GM04503 (cell line): ENCODE results near the gene ARHGAP24.

Source experiments
- DNase-seq: peaks from one replicate; pipeline ENCODE4 v3.0.0-alpha.2; 2012; ENCODE audit warnings: low read depth

ARHGAP24 gene

DNA sequence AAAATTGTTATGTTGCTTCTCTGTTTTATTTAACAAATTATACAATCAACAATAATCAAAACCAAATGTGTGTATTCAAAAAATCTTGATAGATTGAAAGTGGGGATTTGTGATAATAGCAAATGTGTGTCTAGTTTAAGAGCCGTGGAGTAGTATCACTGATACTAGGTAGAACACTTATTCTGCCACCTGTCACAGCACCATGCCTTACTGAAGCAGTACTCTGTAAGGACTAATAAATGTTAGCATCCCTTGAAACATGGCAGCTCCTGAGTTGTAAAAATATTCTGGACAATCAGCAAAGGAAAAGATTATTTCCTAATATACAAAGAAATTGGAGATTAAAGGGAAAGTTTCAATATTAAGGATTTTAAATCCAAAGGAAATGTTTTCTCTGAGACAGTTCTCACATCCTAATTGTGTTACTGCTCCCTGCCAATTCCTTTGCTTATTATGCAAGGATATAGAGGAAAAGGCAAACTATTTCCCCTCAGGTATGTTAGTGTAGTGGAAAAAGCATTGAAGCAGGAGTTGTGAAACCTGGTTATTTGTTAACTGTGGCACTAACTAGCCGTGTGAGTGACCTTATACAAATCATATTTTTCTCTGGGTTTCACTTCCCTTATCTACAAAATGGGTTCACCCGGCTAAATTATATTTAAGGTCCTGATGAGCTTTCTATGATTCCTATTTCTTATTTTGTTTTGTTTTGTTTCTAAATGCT is 303.1 kb downstream of the ARHGAP24 start:
- no peak for DNase-seq

DNA sequence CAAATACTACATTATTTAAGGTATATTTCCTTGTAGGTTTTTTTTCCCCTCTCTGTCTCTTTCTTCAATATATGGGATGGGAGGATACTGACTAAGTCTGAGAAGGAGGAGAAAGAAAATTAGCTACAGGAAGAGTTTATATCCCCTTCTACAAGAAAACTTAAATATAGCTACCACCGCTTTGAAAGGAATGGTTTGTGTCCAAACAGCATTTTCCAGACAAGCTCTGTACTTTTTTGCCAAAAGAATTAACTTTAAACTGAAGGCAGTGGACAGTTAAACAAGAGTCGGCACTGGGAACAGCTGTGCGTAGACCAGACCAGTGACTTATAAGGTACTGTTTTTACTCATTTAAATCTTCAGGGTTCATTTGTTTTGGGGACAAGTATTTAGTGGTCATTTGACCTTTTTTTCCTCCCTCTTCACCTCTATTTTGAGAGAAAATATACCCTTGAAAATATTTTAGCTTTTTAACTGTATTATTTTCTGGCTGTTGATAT is 303.7 kb downstream of the ARHGAP24 start:
- DNase-seq, result no peak

DNA sequence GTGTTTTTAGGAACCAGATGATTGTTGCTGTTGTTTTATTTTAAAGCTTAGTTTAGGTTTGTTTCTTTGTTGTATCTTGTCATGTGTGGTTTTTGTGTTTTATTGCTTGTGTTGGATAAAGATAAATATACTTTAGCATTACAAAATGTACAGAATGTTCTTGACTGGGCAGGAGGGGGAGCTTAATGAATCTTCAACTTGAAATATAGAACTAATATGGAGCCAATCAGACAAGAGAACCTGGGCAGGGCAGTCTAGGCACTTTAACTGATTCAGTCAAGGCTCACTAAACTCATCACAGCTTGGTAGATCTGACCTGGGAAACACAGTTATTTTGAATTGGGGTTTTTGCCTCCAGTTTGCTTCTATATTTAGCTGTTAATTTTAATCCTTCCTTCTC is 304.2 kb downstream of the ARHGAP24 start:
- DNase-seq, result no peak

DNA sequence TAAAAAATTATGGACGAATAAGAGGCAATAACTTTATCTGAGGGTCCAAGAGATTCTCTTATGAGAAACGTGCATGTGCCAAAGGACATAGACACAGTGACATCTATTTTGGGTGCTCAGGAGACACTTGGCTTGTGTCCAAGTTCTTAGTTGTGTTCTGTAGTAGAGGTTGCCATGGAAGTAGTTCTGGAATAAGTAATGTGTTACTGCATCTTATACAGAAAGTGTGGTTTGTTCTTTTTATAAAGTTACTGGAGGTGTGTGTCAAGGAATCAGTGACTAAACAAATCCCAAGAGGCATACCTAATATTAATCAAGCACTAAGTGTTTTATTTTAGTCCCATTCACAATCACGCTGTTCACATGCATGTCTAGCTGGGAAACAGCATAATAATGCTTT is 305.7 kb downstream of the ARHGAP24 start:
- no peak for DNase-seq

DNA sequence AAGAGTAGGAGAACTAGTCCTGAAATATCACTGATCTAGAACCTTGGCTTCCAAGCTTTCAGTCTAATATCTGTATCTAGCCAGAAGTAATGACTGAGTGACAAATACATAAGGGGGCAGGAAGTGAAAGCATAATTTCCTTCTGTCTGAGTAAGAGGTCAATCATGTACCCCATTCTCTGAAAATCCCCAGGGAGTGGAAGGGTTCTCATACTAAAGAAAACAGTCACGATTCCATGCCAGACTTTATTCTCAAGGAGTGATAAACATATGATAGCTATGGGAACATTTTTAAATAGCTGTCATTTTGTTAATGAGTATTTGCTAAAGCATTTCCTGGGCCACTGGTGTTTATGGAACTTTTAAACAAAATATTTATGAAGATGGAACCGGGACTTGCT is 308.5 kb downstream of the ARHGAP24 start:
- DNase-seq, result peak; percentile 95

DNA sequence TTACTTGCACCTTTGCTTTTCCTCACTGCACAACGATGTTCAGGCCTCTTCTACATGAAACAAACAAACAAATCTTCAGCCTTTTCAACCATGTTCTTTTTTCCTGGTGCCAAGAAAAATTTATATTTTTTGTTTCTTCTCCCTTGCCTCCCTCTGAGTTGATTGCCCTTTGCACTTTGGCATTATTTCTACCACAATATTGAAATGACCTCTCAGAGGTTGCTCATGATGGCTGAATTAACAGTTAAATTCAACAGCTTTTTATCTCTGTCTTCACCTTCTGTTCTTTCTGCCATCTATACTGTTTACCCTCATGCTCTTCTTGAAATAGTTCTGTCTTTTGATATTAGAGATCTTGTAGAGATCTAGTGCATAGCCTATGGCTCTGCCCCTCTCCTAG is 308.9 kb downstream of the ARHGAP24 start:
- no peak for DNase-seq

DNA sequence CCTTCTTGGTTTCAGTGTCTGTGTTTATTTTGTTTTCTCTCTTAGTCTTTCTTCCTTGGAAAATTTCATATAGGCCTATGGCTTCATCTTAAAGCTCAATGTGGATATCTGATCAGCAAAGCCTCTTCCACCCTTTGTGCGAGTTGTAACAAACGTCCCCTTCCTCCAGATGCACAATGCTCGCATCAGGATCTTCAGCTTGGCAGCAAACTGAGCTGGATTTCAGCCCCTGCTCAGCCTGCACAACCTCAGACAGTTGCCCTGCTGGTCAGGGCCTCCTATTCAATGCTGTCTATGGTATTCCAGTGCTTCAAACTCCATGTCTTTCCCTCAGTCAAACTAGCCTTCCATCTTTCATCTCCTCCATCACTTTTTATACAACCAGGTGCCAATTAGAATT is 309.4 kb downstream of the ARHGAP24 start:
- no peak for DNase-seq

DNA sequence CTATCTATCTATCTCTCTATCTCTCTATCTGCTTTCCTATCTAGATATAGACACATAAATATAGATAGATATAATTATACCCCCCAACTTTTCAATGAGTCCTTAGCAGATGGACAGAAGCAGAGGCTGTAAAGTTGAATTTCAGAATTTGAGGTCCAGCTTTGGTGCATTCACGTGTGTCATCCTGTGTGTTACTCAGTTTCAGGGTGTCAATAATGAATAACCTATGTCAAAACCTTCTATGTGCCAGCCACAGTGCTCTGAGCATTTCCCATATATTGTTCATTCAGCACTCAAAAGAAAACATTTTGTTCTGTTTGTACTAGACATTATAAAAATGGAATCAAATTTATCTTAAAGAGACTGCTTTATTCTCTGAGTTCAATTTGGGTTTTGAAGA is 310.0 kb downstream of the ARHGAP24 start:
- no peak for DNase-seq

DNA sequence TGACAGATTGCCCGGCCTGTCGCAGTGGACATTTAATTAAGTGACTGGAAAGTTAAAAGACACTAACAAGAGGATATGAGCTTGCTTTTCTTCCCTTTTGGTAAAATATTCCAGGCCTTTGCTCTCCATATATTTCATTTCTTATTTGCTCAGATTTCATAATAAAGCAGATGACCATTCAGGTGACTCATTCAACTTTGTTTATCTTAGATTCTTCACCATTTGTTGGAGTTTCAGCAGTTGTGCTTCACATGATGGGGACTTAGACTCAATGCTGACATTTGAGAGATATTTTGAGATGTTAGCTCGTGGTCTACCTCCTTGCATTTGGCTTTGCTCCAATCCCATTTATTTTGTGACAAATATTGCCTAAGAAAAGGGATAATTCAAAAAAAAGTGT is 312.2 kb downstream of the ARHGAP24 start:
- DNase-seq, result no peak

DNA sequence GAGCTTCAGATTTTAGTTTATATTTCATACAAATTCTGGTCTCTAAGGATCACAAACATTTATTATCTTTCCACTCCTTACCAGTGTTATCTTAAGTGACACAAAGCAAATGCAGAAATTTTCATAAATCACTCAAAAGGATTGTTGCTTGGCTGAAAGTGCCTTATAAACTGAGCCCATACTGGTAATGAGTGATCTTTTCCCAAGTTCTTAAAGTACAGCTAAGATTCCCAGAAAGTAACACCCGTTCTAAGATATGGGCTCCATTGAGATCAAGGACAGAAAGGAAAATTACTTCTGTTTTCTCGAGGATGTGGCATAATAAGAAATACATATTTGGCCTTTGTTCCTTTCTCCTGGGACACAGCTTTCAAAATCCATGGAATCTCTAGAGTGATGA is 313.7 kb downstream of the ARHGAP24 start:
- no peak for DNase-seq

DNA sequence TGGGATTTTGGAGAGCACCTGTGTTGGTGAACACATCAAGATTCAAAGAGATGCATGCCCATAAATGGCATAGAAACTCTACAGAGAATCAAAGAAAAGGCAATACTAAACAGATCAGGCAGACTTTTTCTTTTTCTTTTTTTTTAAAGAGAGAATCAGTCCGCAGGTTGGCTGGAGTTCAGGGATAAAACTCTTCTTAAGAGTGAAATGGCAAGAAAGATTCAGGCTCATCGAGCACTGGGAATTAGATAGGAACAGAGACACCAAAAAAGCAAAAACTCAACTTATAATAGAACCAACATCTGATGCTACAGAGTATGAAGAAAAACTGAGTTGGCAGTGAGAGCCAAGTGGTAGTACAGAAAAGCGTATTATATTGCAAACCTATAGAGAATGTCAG is 314.3 kb downstream of the ARHGAP24 start:
- DNase-seq, result no peak

DNA sequence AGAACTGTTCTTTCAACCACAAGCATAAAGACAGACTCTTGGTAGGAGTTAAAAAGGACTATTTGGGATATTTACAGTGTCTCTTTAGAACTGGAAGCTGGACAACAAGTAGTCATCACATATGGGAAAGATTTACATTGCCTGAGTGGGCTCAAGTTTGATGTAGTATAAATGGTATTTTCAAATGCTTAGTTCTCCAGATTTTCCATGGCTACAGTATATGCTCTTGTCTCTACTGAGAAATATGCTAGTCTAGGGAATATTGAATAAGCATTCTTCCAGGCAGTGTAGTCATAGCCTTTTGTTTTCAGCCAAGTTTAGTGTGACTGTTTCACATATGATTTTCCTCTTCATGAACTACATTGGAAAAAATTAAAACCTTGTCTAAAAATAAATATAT is 315.6 kb downstream of the ARHGAP24 start:
- DNase-seq, result peak; percentile 69

DNA sequence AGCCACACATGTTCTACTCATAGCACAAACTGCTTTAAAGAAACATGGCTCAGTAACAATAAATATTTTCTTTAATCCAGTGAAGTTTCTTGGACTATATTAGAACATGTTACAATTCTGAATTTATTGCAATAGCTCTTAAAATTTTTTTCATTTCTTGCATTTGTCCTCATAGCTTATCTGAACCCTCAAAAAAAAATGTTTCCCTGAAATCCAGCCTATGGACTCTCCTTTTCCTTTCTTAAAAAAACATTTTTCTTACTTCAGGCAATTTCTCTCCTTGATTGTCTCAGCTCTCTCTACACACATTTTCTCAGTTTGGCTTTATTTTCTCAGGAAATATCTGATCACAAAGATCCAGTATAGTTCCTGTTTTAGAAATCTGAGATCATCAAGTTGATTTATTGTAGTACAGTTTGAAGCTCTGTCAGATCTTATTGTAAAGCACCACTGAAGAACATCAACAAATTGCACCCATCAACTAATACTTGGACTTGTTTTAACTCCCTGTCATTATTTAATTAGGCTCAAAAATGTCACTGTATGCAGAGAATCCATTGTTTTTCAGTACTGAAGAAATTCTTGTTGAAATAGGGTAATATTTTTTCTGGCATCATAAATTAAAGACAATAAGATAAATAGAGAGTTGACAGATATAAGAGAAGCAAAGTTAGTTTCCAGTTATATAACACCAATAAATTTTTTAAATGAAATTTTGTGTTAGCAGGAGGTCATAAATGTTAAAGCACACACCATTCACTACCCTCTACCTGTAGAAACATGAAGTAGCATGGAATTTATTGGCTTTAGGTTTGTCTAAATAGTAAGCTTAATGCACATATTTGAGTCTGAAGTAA is 317.7 kb downstream of the ARHGAP24 start:
- DNase-seq, result no peak

DNA sequence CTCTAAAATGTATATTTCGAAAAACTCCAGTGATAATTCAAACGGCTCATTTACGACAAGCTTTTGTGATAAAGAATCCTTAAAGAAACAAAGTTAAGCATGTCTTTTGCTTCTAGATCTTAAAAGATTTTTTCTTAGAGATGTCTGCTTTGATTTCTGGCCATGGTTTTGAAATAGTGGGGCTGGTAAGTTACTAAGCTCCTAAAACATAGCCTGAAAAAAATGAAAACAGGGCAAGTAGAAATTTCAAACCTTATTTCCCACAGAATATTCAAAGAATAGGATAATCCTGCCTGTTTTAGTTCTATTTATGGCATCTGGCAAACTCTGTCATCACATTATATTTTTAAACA is 318.3 kb downstream of the ARHGAP24 start:
- DNase-seq, result no peak

DNA sequence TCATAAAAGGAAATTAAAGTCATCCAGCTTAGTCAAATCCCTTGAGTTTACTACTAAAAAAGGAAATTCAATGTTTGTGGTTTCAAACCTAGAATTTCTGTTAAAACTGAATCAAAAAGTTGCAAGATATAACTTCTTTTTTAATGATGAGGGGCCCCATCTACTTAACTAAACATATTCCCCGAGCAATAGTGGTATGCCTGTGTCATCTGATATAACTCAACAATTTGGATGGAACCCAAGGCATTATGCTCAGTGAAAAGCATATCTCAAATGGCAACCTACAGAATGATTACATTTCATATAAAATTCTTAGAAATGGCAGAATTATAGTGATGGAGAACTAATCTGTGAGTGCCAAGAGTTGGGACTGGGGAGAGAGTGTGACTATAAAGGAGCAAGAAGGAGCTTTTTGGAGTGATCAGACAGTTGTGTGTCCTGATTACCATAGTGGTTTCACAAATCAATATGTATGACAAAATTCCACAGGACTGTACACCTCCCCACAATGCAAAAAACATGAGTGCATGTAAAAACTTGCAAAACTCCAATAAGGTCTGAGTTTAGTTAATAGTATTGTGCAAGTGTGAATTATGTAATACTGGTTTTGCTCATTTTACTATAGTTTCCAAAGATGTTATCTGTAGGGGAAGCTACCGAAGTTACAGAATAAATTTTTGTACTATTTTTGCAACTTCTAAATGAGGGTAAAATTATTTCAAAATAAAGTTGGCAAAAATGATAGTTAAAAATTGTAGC is 323.2 kb downstream of the ARHGAP24 start:
- DNase-seq, result no peak

DNA sequence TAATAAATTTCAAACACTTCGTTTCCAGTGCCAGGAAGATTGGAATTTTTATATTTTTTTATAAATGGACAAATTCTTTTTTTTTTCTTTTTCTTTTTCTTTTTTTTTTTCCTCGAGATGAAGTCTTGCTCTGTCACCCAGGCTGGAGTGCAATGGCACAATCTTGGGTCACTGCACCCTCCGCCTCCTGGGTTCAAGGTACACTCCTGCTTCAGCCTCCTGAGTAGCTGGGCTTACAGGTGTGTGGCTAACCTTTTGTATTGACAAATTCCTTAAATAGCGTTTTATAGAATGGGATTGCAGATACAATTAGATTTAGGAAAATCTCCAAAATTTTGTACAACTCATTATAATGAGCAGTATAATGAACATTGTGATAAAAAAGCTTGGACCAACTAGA is 328.9 kb downstream of the ARHGAP24 start:
- no peak for DNase-seq

DNA sequence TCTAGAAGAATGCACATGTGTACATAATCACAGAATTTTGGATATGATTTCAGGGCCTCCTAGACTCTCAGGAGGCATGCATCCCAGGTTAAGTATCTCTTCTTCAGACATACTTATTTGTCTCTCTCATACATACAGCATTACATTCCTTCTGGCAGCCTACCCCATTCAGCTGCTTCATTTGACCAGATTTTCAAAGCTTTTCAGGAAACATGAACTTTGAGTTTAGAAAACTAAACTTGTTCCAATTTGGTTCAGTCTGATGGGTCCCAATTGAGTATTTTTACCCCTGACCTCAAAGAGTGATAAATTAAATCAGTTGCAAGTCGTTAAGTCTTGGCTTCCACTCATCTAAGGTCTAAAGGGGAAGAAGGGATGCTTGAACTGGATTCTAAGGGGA is 330.9 kb downstream of the ARHGAP24 start:
- no peak for DNase-seq

DNA sequence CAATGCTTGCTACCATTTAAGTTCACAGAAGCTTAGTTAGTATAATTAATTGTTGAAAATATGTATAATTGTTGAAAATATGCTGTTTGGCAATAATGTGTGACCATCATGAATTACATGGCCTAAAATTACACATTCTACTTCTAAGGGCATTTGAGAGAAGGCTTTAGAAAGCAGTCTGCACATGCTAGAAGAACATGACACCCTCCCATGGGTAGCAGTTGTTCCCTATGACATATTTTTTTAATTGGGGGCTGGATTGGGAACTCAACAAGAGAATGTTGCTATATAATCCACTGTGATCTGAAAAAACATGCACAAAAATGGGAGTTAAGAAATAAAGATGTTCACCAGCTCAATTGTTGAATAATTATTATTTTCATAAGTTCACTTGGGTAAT is 331.4 kb downstream of the ARHGAP24 start:
- no peak for DNase-seq

DNA sequence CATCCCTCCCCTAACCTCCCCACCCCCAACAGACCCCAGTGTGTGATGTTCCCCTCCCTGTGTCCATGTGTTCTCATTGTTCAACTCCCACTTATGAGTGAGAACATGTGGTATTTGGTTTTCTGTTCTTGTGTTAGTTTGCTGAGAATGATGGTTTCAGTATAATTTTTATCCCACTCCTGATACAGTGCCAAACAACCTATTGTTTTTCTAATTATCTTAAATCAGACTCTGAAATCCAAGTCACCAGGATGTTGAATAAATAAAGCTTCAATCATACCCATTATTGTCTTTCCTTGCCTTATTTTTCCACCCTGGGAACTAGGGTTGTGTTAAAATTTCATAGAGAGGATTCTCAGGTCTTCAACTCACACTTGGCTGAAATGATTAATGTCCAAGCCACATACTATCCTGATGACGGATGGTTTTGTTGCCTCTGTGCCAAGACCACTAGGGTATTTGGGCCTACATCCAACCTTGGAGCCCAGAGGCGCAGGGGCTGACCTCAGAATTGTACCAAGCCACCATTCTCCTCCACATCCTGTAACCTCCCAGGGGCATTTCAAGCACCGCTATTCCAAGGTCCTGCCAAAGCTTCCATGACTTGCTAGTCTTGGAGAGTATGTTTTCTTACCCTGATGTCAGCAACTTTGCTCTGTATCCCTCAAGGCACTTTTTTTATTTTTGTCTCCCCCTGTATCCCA is 332.4 kb downstream of the ARHGAP24 start:
- DNase-seq, result peak; percentile 83

DNA sequence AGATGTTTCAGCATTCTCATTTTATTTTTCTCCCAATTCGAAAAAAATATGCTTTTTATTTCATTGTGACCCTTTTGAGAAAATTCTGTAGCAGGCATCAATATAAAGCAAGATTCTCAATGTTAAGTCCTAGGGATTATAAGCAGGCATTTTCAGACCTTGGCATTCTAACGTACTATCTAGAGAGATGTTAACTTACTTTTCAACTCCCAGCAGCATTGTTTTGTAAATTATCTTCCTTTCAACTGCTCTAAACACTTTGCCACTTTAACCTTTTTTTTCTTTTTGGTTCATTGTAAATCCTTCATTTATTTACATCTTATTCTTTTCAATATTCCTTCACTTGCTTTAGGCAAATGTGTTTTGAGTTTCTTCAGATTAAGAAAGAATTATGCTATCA is 333.2 kb downstream of the ARHGAP24 start:
- no peak for DNase-seq

DNA sequence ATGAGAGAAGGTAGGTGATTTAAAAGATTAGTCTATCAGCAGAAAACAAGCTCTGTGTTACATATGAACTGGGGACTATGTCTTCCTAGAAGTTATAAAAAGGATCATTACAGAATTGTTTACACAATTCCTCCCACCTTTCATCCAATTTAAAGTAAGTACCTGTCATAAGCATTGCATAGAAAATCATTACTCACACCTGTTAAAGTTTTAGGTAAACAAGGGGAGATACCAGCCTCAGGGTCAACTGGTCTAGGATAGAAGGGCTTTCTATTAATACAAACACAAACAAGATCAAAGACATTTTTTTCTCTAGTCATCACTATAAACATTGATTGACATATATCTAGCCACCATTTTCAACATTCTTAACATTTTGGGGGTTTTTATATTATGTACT is 333.9 kb downstream of the ARHGAP24 start:
- DNase-seq, result no peak

DNA sequence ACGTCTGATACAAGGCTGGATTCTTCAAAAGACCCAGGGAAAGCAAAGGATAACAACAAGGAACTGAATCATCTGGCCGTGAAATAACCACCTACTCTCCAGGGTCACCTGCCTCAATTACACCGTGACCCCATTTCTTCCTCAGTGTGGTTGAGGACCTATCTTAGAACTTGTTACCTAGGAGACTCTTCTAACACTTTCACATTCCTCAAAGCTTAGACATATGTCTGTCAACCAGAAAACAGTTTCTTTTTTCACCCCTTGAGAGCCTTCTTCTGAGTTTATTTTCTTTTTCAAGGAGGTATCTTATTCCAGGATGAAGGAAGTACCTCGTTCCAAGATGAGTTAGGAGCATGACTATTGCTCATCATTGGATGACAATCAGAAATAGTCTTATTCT is 337.8 kb downstream of the ARHGAP24 start:
- DNase-seq, result no peak
